Lower lobe of right lung (tissue), 2 donors: Measurements from ENCODE around the gene ATXN7L1. TPM values are rescaled to one million over a fixed set of nuclear protein-coding genes. Genes with fewer than 3 reads are reported as not detected.

Experiments
- ATAC-seq, 2 donors: fragments of 200-7000 bp; cut with Tn5 transposase; one replicate each; pipeline ENCODE4 v1.9.1; 2020 to 2022; ENCODE audit warnings: mild to moderate bottlenecking in 2 of 2, moderate library complexity in 2 of 2
- DNase-seq: peaks from one replicate; pipeline ENCODE4 v3.0.0-alpha.2; 2020
- H3K27ac ChIP-seq: fragments of 200-600 bp; one replicate; pipeline ENCODE4 v1.8.0; 2022
- H3K27me3 ChIP-seq: fragments of 200-600 bp; one replicate; pipeline ENCODE4 v1.8.0; 2022; ENCODE audit warnings: low read depth
- H3K36me3 ChIP-seq: fragments of 200-600 bp; one replicate; pipeline ENCODE4 v1.8.0; 2022; ENCODE audit warnings: mild to moderate bottlenecking
- H3K4me1 ChIP-seq: fragments of 200-600 bp; one replicate; pipeline ENCODE4 v1.8.0; 2022
- H3K4me3 ChIP-seq: fragments of 200-600 bp; one replicate; pipeline ENCODE4 v1.8.0; 2022; ENCODE audit warnings: mild to moderate bottlenecking
- H3K9me3 ChIP-seq: fragments of 200-600 bp; one replicate; pipeline ENCODE4 v1.8.0; 2022
- intact Hi-C: fragments of 100-400 bp; cut with DNase I; formaldehyde crosslinking; loops from one replicate; pipeline ENCODE4 v1.11.0; 2022
- total RNA-seq: library from RNA; stranded (reverse); fragmentation: NEBNext Ultra II Directional; extraction: Animal tissue kit (Norgen Biotek cat#: 25700); gene quantifications from one replicate; pipeline ENCODE4 v1.2.1, GENCODE V29; 2021
- TF ChIP-seq, protein P1 (sequence below): fragments of 200-600 bp; IDR thresholded peaks from one replicate; pipeline ENCODE4 v1.8.0; 2022; ENCODE audit warnings: antibody characterized with exemption, mild to moderate bottlenecking
- donor health status: DM: no; HTN: yes; CAD: no; lungs with severe emphysema.

Gene ATXN7L1
- total RNA-seq, 1 donor from 2014 or later = 17.7 TPM

DNA sequence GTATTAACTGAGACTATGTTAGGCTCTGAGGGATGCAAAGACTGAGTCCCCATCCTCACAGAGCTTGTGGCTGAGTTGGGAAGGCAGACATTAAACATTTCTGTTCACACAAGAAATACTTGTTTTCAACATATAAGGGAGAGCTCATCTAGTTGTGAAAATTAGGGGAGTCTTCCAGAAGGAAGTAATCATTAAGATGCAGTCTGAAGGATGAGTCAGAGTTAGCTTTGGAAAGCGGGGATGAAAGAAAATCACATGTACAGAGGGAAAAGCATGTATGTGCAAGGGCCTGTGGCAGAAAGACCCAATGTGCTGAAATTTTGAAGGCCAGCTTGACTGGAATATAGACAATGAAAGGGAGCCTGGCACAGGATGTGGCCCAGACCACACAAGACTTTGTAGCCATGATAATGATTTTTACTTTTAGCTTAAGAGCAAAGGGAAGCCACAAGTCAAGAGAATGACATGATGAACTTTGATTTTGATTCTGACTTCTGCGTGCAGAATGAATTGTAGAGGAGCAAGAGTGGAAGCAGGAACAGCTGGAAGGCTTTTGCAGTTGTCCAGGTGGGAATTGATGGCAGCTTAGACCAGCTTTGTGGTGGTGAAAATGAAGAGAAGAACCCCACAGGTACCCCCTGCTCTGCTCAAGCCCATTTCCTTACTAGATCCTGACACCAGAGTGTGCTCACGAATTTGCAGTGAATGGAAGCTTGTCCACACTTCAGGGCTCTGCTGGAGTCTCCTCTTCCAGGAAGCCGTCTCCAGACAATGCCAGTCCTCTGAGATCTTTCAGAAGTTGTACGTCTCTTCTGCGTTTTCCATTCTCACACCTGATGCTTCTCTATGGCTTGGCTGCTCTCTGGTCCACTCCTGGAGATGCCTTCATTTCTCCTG, 115.6 kb downstream of the ATXN7L1 start:
- Histone ChIP-seq H3K9me3 (no peaks in the 10 kb centered on the region), H3K36me3 (no peaks in the 10 kb centered on the region), H3K4me3 (no peak overlapping the region), H3K27ac (no peak overlapping the region), H3K4me1 (peaks cover 12% of the 10 kb centered on the region), H3K27me3 (no peaks in the 10 kb centered on the region)
- TF ChIP-seq, protein P1, sequence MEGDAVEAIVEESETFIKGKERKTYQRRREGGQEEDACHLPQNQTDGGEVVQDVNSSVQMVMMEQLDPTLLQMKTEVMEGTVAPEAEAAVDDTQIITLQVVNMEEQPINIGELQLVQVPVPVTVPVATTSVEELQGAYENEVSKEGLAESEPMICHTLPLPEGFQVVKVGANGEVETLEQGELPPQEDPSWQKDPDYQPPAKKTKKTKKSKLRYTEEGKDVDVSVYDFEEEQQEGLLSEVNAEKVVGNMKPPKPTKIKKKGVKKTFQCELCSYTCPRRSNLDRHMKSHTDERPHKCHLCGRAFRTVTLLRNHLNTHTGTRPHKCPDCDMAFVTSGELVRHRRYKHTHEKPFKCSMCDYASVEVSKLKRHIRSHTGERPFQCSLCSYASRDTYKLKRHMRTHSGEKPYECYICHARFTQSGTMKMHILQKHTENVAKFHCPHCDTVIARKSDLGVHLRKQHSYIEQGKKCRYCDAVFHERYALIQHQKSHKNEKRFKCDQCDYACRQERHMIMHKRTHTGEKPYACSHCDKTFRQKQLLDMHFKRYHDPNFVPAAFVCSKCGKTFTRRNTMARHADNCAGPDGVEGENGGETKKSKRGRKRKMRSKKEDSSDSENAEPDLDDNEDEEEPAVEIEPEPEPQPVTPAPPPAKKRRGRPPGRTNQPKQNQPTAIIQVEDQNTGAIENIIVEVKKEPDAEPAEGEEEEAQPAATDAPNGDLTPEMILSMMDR = no peak
- DNase-seq (no peak), ATAC-seq (no peak)
- intact Hi-C loops = no loop called here

DNA sequence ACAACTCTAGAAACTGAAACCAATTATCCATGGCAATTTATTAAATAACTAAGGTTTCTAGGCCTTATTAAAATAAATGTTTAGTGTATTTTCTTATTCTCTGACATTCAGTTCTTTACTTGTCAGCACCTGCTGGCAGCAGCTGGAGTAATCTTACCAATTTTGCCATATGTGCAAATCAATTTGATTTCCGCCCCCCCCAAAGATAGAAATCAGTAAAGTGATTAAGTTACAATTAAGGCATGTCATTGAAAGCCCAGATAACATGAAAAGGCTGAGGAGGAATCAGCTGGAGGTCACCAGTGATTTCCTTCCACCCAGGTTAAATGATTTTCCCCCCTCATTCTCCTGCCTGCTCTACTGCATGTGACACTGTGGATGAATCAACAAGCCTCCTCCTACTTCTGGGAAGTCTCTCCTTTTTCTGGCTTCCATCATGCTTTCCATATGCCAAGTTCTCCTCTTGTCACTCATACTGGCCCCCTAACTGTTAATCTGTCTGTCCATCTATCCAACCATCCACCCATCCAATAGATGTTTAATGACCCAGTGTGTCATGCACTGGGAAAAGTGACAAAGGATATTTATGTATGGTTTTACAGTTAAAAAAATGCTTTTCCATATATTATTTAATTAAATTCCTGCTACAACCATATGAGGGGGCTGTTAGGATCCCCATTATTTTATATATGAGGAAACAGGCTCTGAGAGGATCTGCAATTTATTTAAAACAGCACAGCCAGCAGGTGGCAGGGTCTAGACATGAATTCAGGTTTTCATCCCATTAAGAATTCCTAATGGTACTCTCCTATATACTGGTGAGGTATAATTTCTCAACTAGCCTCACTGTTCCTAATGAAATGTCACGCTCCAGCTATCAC, 116.5 kb downstream of the ATXN7L1 start:
- intact Hi-C loops = no loop called here
- H3K9me3 ChIP-seq = no peaks in the 10 kb centered on the region
- H3K4me3 ChIP-seq = no peak overlapping the region
- peaks cover 12% of the 10 kb centered on the region for H3K4me1 ChIP-seq
- TF ChIP-seq, protein P1 = peak; percentile 59
- no peak overlapping the region for H3K27ac ChIP-seq
- no peaks in the 10 kb centered on the region for H3K27me3 ChIP-seq
- no peaks in the 10 kb centered on the region for H3K36me3 ChIP-seq
- ATAC-seq (peak; percentile 65 to 81), DNase-seq (no peak)

DNA sequence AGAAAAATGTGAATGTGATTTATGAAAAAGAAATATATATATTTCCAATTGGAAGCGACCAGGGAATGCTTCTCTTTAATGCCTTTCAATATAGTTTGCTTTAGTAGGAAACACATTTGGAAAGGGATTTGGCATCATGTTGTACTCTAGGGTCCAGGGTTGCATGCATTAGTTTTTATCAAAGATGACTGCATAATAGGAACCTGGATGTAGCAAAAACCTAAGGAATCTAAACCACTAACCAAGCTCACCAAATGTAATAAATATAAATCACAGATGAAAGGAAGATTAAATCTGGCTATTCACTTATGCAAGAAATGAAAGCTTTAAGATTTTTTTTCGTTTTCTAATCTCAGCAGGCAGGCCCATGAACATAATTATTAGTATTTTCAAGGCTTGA, 120.0 kb downstream of the ATXN7L1 start:
- ATAC-seq (no peak), DNase-seq (no peak)
- Histone ChIP-seq H3K36me3 (peaks cover 10% of the 10 kb centered on the region), H3K27me3 (no peaks in the 10 kb centered on the region), H3K9me3 (no peaks in the 10 kb centered on the region), H3K27ac (no peak overlapping the region), H3K4me1 (peaks cover 12% of the 10 kb centered on the region), H3K4me3 (no peak overlapping the region)
- intact Hi-C loops = no loop called here
- TF ChIP-seq, protein P1 = no peak

DNA sequence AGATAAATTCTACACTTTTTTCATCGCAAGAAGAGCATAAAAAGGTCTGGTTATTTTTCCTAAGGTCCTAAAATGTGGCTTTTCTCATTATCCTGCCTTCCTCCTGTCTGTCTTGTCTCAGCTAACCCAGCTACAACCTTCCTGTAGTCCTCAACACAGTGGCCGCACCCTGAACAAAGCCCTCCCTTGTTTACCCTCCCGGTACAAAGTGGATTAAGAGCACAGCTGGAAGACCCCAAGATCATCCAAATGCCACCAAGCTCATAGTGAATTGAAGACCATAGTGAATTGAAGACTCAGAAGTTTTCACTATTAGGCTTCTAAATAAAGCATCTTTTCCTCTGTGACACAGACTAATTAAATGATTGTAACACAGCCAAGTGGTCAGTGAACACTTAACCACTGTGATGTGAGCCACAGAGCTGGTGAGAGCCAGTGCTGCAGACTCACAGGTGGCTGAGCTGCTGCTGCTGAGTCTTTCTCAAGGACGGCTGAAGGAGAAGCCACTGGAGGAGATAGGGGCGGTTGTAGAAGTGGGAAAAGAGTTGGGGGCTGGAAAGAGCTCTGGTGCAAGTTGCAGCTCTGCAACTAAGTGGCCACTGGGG, 123.6 kb downstream of the ATXN7L1 start:
- Histone ChIP-seq H3K27me3 (no peaks in the 10 kb centered on the region), H3K4me3 (no peak overlapping the region), H3K9me3 (no peaks in the 10 kb centered on the region), H3K4me1 (no peaks in the 10 kb centered on the region), H3K27ac (no peak overlapping the region), H3K36me3 (peaks cover 10% of the 10 kb centered on the region)
- DNase-seq (no peak), ATAC-seq (no peak)
- TF ChIP-seq, protein P1 = no peak
- intact Hi-C loops = no loop called here

DNA sequence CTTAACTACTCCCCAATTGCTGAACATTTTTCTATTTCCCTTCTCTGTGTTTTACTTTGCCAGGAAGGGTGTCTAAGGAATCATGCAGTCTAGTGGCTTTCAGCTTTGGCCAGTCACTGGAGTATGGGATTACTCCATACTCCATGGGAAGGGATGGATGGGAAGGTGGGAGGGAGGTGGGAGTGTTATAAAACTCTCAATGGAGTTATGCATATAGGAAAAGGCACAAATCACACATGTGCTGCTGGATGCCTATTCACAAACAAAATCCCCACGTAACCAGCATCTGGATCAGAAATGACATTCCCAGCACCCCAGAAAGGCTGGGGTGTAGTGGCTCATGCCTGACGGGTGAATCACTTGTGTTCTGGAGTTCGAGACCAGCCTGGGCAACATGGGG, 125.3 kb downstream of the ATXN7L1 start:
- H3K9me3 ChIP-seq = no peaks in the 10 kb centered on the region
- H3K4me1 ChIP-seq = no peaks in the 10 kb centered on the region
- no peak for ATAC-seq
- no peak overlapping the region for H3K4me3 ChIP-seq
- intact Hi-C loops = no loop called here
- H3K27me3 ChIP-seq = no peaks in the 10 kb centered on the region
- DNase-seq = no peak
- TF ChIP-seq, protein P1 = no peak
- no peak overlapping the region for H3K27ac ChIP-seq
- peaks cover 10% of the 10 kb centered on the region for H3K36me3 ChIP-seq
